Body of pancreas (tissue), 4 donors: Measurements from ENCODE around the gene SPOCK2.

Experiments
- POLR2A ChIP-seq, 3 donors: fragments of 450-650 bp; IDR thresholded peaks; one replicate each; pipeline ENCODE4 v1.6.1; 2016; ENCODE audit warnings: antibody characterized with exemption in 3 of 3, mild to moderate bottlenecking in 2 of 3
- TF ChIP-seq, protein P1 (sequence below), 7 experiments: fragments of 450-650 bp in 4 of 7; fragments of 200-600 bp in 3 of 7; sonication (generic) in 3 of 7; IDR thresholded peaks; one replicate each; pipeline ENCODE4 v1.5.1; 2016 to 2019; ENCODE audit warnings: antibody characterized with exemption in 7 of 7

GRCh38 chr10:72014197-72014596, 74.2 kb downstream of the SPOCK2 start:
- no peak for TF ChIP-seq POLR2A (IDR thresholded peaks at IDR 0.05)
- TF ChIP-seq, protein P1, sequence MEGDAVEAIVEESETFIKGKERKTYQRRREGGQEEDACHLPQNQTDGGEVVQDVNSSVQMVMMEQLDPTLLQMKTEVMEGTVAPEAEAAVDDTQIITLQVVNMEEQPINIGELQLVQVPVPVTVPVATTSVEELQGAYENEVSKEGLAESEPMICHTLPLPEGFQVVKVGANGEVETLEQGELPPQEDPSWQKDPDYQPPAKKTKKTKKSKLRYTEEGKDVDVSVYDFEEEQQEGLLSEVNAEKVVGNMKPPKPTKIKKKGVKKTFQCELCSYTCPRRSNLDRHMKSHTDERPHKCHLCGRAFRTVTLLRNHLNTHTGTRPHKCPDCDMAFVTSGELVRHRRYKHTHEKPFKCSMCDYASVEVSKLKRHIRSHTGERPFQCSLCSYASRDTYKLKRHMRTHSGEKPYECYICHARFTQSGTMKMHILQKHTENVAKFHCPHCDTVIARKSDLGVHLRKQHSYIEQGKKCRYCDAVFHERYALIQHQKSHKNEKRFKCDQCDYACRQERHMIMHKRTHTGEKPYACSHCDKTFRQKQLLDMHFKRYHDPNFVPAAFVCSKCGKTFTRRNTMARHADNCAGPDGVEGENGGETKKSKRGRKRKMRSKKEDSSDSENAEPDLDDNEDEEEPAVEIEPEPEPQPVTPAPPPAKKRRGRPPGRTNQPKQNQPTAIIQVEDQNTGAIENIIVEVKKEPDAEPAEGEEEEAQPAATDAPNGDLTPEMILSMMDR (IDR thresholded peaks at IDR 0.05), result no peak
